ENCODE measurements around the gene PTH2R. TPM values are rescaled to one million over a fixed set of nuclear protein-coding genes. Genes with fewer than 3 reads are reported as not detected.

The PTH2R gene, protein sequence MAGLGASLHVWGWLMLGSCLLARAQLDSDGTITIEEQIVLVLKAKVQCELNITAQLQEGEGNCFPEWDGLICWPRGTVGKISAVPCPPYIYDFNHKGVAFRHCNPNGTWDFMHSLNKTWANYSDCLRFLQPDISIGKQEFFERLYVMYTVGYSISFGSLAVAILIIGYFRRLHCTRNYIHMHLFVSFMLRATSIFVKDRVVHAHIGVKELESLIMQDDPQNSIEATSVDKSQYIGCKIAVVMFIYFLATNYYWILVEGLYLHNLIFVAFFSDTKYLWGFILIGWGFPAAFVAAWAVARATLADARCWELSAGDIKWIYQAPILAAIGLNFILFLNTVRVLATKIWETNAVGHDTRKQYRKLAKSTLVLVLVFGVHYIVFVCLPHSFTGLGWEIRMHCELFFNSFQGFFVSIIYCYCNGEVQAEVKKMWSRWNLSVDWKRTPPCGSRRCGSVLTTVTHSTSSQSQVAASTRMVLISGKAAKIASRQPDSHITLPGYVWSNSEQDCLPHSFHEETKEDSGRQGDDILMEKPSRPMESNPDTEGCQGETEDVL
- 4.2 TPM for total RNA-seq

DNA sequence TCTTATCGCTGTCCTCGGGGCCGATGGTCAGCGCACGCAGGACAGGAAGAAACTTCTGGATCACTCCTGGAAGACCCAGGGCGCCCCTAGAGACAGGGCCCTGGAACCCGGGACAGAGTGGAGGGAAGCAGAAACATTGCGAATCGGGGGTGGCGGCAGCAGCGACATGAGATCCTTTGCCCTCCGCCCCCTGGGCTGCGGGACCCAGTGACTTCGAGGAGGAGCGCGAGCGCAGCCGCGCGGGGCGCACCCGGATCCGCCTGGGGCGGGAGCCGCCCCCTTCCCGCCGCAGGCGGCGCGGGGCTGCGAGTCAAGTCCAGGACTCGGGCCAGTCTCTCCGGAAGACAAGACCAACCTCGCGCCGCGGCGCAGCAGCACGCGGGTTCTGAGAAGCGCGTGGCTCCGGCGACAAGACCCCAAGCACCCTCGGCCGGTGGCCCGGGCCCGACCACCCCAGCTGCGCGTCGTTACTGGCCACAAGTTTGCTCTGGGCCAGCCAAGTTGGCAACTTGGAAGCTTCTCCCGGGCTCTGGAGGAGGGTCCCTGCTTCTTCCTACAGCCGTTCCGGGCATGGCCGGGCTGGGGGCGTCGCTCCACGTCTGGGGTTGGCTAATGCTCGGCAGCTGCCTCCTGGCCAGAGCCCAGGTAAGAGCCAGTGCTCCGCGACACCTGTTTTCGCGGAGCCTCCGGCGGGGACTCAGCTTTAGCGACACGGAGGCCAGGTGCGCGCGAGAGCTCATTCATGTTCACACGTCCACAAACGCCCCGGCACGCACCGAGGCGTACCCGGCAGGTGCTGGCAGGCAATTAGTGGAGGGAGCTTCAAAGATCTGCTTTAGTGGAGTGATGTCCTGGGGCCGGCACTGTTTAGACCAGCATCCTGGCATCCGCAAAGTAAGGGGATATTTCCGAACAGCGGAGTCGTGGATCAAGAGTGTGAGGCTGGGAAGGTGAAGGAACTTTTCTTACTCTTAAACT is at the start of gene PTH2R:
Gene PTH2R, plus strand, starts transcription at position 319 of the 978 bp plus-strand sequence. Its CDS starts 252 bp downstream, at position 571.

Other genes starting within 250 kb of the PTH2R start
- gene CRYGA, start 243.2 kb upstream of the PTH2R start, total RNA-seq = 885 TPM
- gene C2orf80, start 216.8 kb upstream of the PTH2R start, total RNA-seq = not detected
- 83.5 TPM for gene IDH1, start 151.7 kb upstream of the PTH2R start, total RNA-seq
- 59.4 TPM for gene PIKFYVE, start 140.5 kb upstream of the PTH2R start, total RNA-seq